Smooth muscle cell (in vitro differentiated cells): ENCODE data around the gene HAAO. TPM values are rescaled to one million over a fixed set of nuclear protein-coding genes. Genes with fewer than 3 reads are reported as not detected.

Experiments
- DNase-seq: peaks from one replicate; lab custom pipeline; 2025; ENCODE audit not compliant: unreplicated experiment; lab: John Stamatoyannopoulos, UW
- H2AFZ ChIP-seq: fragments of 200-600 bp; sonication (generic); 2 replicates; pipeline ENCODE4 v1.6.0; 2016; ENCODE audit warnings: antibody characterized with exemption, low read depth, mild to moderate bottlenecking
- H3F3A ChIP-seq: fragments of 200-600 bp; sonication (generic); 2 replicates; pipeline ENCODE4 v1.6.0; 2017; ENCODE audit warnings: antibody characterized with exemption, low read depth
- H3K27ac ChIP-seq: fragments of 200-600 bp; sonication (generic); 2 replicates; pipeline ENCODE4 v1.5.1; 2016; ENCODE audit warnings: low read depth, mild to moderate bottlenecking
- H3K27me3 ChIP-seq: fragments of 200-600 bp; sonication (generic); 2 replicates; pipeline ENCODE4 v1.6.1; 2016; ENCODE audit warnings: low read depth, mild to moderate bottlenecking
- H3K36me3 ChIP-seq: fragments of 200-600 bp; sonication (generic); 2 replicates; pipeline ENCODE4 v1.5.1; 2016; ENCODE audit warnings: low read depth
- H3K4me1 ChIP-seq: fragments of 200-600 bp; sonication (generic); 2 replicates; pipeline ENCODE4 v1.5.1; 2016; ENCODE audit warnings: low read depth
- H3K4me2 ChIP-seq: fragments of 200-600 bp; sonication (generic); 2 replicates; pipeline ENCODE4 v1.6.0; 2016; ENCODE audit warnings: mild to moderate bottlenecking
- H3K4me3 ChIP-seq: fragments of 200-600 bp; sonication (generic); 2 replicates; pipeline ENCODE4 v1.5.1; 2016; ENCODE audit warnings: mild to moderate bottlenecking
- H3K79me2 ChIP-seq: fragments of 200-600 bp; sonication (generic); 2 replicates; pipeline ENCODE4 v1.6.0; 2016; ENCODE audit warnings: low read depth, mild to moderate bottlenecking
- H3K9ac ChIP-seq: fragments of 200-600 bp; sonication (generic); 2 replicates; pipeline ENCODE4 v1.6.0; 2016; ENCODE audit warnings: low read depth
- H3K9me3 ChIP-seq: fragments of 200-600 bp; sonication (generic); replicated peaks from 2 replicates; pipeline ENCODE4 v1.5.1; 2016; ENCODE audit warnings: low read depth
- H4K20me1 ChIP-seq: fragments of 200-600 bp; sonication (generic); 2 replicates; pipeline ENCODE4 v1.6.0; 2016; ENCODE audit warnings: low read depth
- WGBS: methylation state at CpG from one replicate; pipeline ENCODE4 v1.1.7; 2016; ENCODE audit warnings: low lambda C conversion rate; 5-methylcytosine and 5-hydroxymethylcytosine counted together
- polyA plus RNA-seq: library from polyadenylated mRNA; unstranded; fragments of >200 nt; fragmentation: Nextera tagmentation; extraction: Ambion mirVana; gene quantifications from 2 replicates; pipeline ENCODE4 v1.2.1, GENCODE V29; 2016
- total RNA-seq: library from RNA; depleted of rRNA; stranded (reverse); fragments of >200 nt; gene quantifications from 2 replicates; pipeline ENCODE4 v1.2.3, GENCODE V29; 2014
- TF ChIP-seq, protein P1 (sequence below): fragments of 200-600 bp; sonication (generic); IDR thresholded peaks from 2 replicates; pipeline ENCODE4 v1.5.1; 2017; ENCODE audit warnings: borderline replicate concordance, mild to moderate bottlenecking, antibody characterized with exemption; ENCODE audit not compliant: insufficient read depth, poor library complexity, severe bottlenecking

The HAAO gene
- total and polyA plus RNA-seq, 2 experiments from 2014 or later: 4.5 to 10.3 TPM

- 71% methylated on average over 11 of the region's 11 CpGs for WGBS
- H3K4me2 ChIP-seq: no peak overlapping the region
- H2AFZ ChIP-seq: no peak overlapping the region
These were observed 38.2 kb downstream of the HAAO start for GRCh38 chr2:42754021-42754775.

GRCh38 chr2:42752816-42753813 lies 39.3 kb downstream of the HAAO start:
- Histone ChIP-seq H3K27ac (no peak overlapping the region), H2AFZ (no peak overlapping the region), H3K4me3 (no peak overlapping the region), H3K79me2 (no peaks in the 10 kb centered on the region), H3K4me2 (no peak overlapping the region), H3K36me3 (no peaks in the 10 kb centered on the region), H3K4me1 (peaks cover 4% of the 10 kb centered on the region), H3K9me3 (no peaks in the 10 kb centered on the region), H3F3A (no peaks in the 10 kb centered on the region), H3K9ac (no peak overlapping the region), H3K27me3 (no peaks in the 10 kb centered on the region), H4K20me1 (no peaks in the 10 kb centered on the region)
- TF ChIP-seq, protein P1, sequence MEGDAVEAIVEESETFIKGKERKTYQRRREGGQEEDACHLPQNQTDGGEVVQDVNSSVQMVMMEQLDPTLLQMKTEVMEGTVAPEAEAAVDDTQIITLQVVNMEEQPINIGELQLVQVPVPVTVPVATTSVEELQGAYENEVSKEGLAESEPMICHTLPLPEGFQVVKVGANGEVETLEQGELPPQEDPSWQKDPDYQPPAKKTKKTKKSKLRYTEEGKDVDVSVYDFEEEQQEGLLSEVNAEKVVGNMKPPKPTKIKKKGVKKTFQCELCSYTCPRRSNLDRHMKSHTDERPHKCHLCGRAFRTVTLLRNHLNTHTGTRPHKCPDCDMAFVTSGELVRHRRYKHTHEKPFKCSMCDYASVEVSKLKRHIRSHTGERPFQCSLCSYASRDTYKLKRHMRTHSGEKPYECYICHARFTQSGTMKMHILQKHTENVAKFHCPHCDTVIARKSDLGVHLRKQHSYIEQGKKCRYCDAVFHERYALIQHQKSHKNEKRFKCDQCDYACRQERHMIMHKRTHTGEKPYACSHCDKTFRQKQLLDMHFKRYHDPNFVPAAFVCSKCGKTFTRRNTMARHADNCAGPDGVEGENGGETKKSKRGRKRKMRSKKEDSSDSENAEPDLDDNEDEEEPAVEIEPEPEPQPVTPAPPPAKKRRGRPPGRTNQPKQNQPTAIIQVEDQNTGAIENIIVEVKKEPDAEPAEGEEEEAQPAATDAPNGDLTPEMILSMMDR: no peak
- 94% methylated on average over 24 of the region's 24 CpGs for WGBS
- DNase-seq: no peak

More at GRCh38 chr2:42754021-42754775, 38.2 kb downstream of the HAAO start:
- H3K4me3 ChIP-seq: no peak overlapping the region
- no peaks in the 10 kb centered on the region for H4K20me1 ChIP-seq
- TF ChIP-seq, protein P1: no peak
- no peak overlapping the region for H3K27ac ChIP-seq
- no peak for DNase-seq
- H3F3A ChIP-seq: no peaks in the 10 kb centered on the region
- no peaks in the 10 kb centered on the region for H3K27me3 ChIP-seq
- H3K9me3 ChIP-seq: no peaks in the 10 kb centered on the region
- H3K79me2 ChIP-seq: no peaks in the 10 kb centered on the region
- H3K9ac ChIP-seq: no peak overlapping the region
- H3K36me3 ChIP-seq: no peaks in the 10 kb centered on the region
- H3K4me1 ChIP-seq: peaks cover 4% of the 10 kb centered on the region

DNA sequence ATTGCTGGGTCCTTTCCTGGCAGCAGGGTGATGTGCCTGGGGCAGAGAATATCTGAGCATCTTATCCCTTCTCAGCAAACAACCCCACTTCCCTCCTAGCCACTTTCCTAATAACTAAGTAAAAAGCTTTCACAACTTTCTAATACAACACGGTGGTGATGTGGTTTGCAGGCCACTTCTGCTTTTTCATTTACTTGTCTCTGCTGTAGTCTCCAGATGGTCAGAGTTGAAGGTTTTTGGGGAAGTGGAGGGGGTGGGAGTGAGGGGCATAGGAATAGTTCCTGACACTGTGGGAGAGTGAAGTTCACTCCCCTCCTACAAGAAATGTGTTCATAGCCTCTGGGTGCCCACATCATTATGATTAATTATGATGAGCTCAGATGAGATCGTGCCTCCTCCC lies 40.1 kb downstream of the HAAO start:
- Histone ChIP-seq H3K79me2 (no peaks in the 10 kb centered on the region), H3K4me2 (no peak overlapping the region), H3F3A (no peaks in the 10 kb centered on the region), H3K27me3 (no peaks in the 10 kb centered on the region), H3K4me3 (no peak overlapping the region), H3K36me3 (no peaks in the 10 kb centered on the region), H3K9me3 (no peaks in the 10 kb centered on the region), H2AFZ (no peak overlapping the region), H3K9ac (no peak overlapping the region), H3K27ac (no peak overlapping the region), H3K4me1 (peaks cover 4% of the 10 kb centered on the region), H4K20me1 (no peaks in the 10 kb centered on the region)
- TF ChIP-seq, protein P1: no peak
- 88% methylated on average over 2 of the region's 2 CpGs for WGBS
- no peak for DNase-seq
